Right atrium auricular region (tissue), 2 donors: Measurements from ENCODE around the gene ZGPAT. TPM values are rescaled to one million over a fixed set of nuclear protein-coding genes. Genes with fewer than 3 reads are reported as not detected.

Experiments
- DNase-seq: peaks from one replicate; pipeline ENCODE4 v3.0.0-alpha.2; 2019; ENCODE audit warnings: low spot score
- H3K27ac ChIP-seq, 2 donors: fragments of 200-600 bp; sonication (generic); 1 replicate in 1 of 2; 2 replicates in 1 of 2; pipeline ENCODE4 v1.5.1; 2016 to 2019
- H3K27me3 ChIP-seq, 2 donors: fragments of 200-600 bp; sonication (generic); one replicate each; pipeline versions ENCODE4 v1.5.1 to v1.6.0; 2017 to 2019
- H3K36me3 ChIP-seq: fragments of 200-600 bp; sonication (generic); one replicate; pipeline ENCODE4 v1.5.1; 2016
- H3K4me1 ChIP-seq, 2 donors: fragments of 200-600 bp; sonication (generic); one replicate each; pipeline versions ENCODE4 v1.5.1 to v1.6.0; 2017 to 2019
- H3K4me3 ChIP-seq, 2 donors: fragments of 200-600 bp; sonication (generic); 1 replicate in 1 of 2; 2 replicates in 1 of 2; pipeline ENCODE4 v1.5.1; 2017 to 2019; ENCODE audit warnings: mild to moderate bottlenecking in 1 of 2, moderate library complexity in 1 of 2
- H3K9me3 ChIP-seq, 2 donors: fragments of 200-600 bp; sonication (generic); one replicate each; pipeline ENCODE4 v1.5.1; 2019
- CTCF ChIP-seq, 2 donors: fragments of 200-600 bp; sonication (generic); IDR thresholded peaks; one replicate each; pipeline ENCODE4 v1.5.1; 2019; ENCODE audit warnings: antibody characterized with exemption in 2 of 2
- total RNA-seq, 2 donors: library from RNA; depleted of rRNA; stranded (reverse); fragments of >200 nt; gene quantifications; one replicate each; pipeline ENCODE4 v1.1.0, GENCODE V29; 2016

ZGPAT gene
- total RNA-seq, 2 donors from 2014 or later = 11.9 to 15.1 TPM

DNA sequence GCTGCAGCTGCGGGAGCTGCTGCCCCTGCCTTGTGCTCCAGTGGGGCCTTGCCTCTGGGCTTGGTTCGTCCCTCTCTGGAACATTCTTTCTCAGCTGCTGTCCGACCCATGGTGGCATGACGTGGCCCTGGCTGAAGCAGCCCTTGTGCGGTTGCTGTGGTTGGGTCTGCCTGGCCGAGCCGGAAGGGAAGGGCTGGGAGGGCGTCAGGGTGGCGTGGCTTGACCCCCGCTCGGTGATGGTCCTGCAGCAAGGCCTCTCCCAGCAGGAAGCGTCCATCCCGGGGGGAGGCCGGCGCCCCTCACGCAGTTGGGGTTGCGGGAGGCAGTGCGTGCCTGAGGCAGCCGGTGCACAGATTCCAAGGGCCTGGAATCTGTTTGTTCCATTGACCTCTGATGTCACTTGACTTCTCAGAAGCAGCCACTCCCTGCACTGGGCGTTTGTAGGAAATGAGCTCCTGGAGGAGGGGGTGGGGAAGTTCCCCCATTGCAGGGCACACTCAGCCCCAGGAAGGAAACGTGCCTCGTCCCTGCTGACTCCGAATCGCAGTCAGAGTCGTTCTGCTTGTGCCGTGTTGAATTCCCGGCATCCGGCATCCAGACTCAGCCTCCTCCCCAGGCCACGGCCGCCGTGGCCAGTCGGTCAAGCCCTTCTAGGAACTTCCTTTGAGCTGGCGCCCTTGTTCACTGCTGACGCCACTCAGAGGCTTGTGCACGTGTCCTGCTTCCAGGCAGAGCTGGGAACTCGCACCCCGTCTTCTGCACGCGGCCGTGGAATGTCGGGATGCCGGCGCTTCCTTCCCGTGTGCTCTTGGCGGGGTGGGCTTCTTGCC, 21.1 kb upstream of the ZGPAT start:
- H3K36me3 ChIP-seq = no peaks in the 10 kb centered on the region
- peaks cover 0 to 62% of the 10 kb centered on the region in 2 donors for H3K4me1 ChIP-seq
- H3K9me3 ChIP-seq = no peaks in the 10 kb centered on the region
- H3K4me3 ChIP-seq = peak overlapping the region in 1 of 2 donors; percentile 18
- peak overlapping the region; percentile 76 to 81 for H3K27ac ChIP-seq
- no peak for TF ChIP-seq CTCF (IDR thresholded peaks at IDR 0.05)
- H3K27me3 ChIP-seq = no peaks in the 10 kb centered on the region
- peak; percentile 95 for DNase-seq

DNA sequence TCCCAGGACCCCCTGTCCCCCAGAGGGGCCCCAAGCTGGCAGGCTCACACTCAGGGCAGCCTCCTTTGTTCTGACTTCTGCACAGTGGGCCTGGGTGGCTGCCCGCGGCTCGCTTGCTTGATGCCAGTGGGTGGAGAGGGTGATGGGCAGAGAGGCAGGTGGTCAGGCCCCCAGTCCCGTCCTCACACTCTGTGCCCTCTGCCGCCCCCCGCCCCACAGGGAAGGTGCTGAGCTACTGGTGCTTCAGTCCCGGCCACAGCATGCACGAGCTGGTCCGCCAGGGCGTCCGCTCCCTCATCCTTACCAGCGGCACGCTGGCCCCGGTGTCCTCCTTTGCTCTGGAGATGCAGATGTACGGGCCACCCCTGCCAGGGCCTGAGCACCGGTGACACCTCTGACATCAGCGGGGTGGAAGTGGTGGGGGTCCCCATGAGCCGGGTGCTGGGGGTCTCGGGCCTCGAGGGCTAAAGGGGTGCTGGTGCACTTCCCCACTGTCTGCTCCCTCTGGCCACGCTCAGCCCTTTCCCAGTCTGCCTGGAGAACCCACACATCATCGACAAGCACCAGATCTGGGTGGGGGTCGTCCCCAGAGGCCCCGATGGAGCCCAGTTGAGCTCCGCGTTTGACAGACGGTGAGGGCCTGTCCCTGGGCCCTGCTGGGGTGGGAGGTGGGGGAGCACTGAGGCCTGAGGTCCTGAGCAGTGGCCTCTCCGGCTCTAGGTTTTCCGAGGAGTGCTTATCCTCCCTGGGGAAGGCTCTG, 20.2 kb upstream of the ZGPAT start:
- Histone ChIP-seq H3K27me3 (no peaks in the 10 kb centered on the region), H3K4me1 (peaks cover 0 to 53% of the 10 kb centered on the region in 2 donors), H3K4me3 (peak overlapping the region in 1 of 2 donors; percentile 18), H3K9me3 (no peaks in the 10 kb centered on the region), H3K27ac (peak overlapping the region; percentile 76 to 81), H3K36me3 (no peaks in the 10 kb centered on the region)
- no peak for DNase-seq
- TF ChIP-seq CTCF (IDR thresholded peaks at IDR 0.05) = no peak

DNA sequence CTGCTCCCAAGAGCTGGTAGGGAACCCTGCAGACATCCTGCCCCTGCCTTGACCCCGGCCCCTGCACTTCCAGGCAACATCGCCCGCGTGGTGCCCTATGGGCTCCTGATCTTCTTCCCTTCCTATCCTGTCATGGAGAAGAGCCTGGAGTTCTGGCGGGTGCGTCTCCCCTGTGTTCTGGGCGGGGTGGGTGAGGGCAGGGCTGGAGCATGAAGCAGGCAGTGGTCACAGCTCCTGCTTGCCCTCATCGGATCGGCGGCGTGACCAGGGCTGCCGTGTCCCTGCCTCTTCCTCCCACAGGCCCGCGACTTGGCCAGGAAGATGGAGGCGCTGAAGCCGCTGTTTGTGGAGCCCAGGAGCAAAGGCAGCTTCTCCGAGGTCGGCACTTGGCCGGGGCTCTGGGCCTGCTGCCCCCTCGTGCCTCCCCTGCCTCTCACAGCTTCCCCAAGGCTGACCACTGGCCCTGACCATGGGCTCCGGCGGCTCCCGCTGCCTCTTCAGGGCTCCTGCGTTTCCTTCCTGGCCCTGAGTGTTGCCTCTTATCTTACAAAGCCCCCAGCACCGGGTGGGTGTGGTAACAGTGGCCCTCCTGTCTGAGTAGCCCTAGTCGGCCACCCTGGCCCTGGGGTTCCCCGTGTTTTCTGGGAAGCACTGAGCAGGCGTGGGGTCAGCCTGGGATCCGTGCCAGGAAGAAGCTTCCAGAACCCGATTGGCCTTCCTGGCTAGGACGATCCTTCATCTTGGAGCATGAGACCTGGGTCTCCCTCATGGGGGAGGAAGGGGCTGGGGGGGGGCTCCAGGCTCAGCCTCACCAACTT, 19.4 kb upstream of the ZGPAT start:
- Histone ChIP-seq H3K9me3 (no peaks in the 10 kb centered on the region), H3K4me1 (peaks cover 0 to 44% of the 10 kb centered on the region in 2 donors), H3K36me3 (no peaks in the 10 kb centered on the region), H3K27me3 (no peaks in the 10 kb centered on the region), H3K4me3 (no peak overlapping the region), H3K27ac (peak overlapping the region; percentile 76 to 81)
- TF ChIP-seq CTCF (IDR thresholded peaks at IDR 0.05) = no peak
- no peak for DNase-seq

DNA sequence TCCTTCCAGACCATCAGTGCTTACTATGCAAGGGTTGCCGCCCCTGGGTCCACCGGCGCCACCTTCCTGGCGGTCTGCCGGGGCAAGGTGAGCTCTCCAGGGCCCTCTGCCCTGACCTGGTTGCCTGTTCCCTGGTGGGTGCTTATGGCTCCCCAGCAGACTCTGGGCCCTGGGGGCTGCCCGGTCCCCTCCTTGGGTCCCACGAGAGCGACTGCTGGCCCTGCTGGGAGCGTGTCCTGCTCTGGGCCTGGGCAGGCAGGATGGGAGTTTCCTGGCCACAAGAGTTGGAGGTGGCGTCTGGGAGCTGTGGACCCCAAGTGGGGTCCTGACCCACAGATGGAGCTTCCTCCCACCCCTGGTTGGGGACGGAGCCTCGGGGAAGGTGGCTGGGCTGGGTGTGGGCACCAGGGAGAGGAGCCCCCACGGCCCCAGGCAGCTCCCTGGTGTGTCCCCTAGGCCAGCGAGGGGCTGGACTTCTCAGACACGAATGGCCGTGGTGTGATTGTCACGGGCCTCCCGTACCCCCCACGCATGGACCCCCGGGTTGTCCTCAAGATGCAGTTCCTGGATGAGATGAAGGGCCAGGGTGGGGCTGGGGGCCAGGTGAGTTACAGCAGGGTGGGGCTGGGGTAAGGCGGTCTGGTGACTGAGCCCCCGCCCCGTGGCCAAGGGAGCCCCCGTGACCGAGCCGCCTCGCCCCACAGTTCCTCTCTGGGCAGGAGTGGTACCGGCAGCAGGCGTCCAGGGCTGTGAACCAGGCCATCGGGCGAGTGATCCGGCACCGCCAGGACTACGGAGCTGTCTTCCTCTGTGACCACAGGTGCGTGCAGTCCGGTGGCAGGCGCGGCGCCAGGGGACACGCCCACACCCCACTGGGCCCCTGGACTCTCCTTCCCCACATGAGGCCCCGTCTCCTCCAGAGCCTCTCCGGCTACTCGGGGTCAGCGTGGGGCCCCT, 18.5 kb upstream of the ZGPAT start:
- Histone ChIP-seq H3K4me1 (peaks cover 0 to 43% of the 10 kb centered on the region in 2 donors), H3K27me3 (no peaks in the 10 kb centered on the region), H3K9me3 (no peaks in the 10 kb centered on the region), H3K36me3 (peaks cover 1% of the 10 kb centered on the region), H3K27ac (peak overlapping the region; percentile 76 to 81), H3K4me3 (no peak overlapping the region)
- TF ChIP-seq CTCF (IDR thresholded peaks at IDR 0.05) = no peak
- no peak for DNase-seq
